Measurements from ENCODE around the gene CCL21. TPM values are rescaled to one million over a fixed set of nuclear protein-coding genes. Genes with fewer than 3 reads are reported as not detected.
"Not testable (repeated sequence)": the region's sequence is repeated elsewhere in the genome, so short reads cannot be mapped to it uniquely, and the experiment has no call there.

The CCL21 gene, protein sequence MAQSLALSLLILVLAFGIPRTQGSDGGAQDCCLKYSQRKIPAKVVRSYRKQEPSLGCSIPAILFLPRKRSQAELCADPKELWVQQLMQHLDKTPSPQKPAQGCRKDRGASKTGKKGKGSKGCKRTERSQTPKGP
- total RNA-seq (100 to 1,000 TPM in 1 of 9 donors, 10 to 100 TPM in 7, 1 to 10 TPM in 1; 2.2 to 295 (median 31.6) TPM), polyA plus RNA-seq (100 to 1,000 TPM in 1 of 3 donors, 10 to 100 TPM in 2; 32.3 to 152 (median 33.7) TPM)
- long read RNA-seq, donor 1, partial matches to known transcripts = 0 of 1 reads
- long read RNA-seq, donor 1, other reads (novel, unspliced or antisense) = 0 of 1 reads
- long read RNA-seq, donor 2 = 0 reads
- long read RNA-seq, donor 3 = 0 reads
- long read RNA-seq, donor 4, transcript CCL21-201 (4 exons, 852 nt) = major isoform, 10 of 10 reads
- long read RNA-seq, donor 4, partial matches to known transcripts = 0 of 10 reads
- long read RNA-seq, donor 4, other reads (novel, unspliced or antisense) = 0 of 10 reads
- long read RNA-seq, donor 5, transcript CCL21-201 (4 exons, 852 nt) = major isoform, 5 of 6 reads
- long read RNA-seq, donor 5, partial matches to known transcripts = 1 of 6 reads
- long read RNA-seq, donor 5, other reads (novel, unspliced or antisense) = 0 of 6 reads
- long read RNA-seq, donor 6, transcript CCL21-201 (4 exons, 852 nt) = major isoform, 12 of 15 reads
- long read RNA-seq, donor 6, partial matches to known transcripts = 2 of 15 reads
- long read RNA-seq, donor 6, other reads (novel, unspliced or antisense) = 1 of 15 reads
- long read RNA-seq, donor 7, partial matches to known transcripts = 0 of 4 reads
- long read RNA-seq, donor 7, other reads (novel, unspliced or antisense) = 0 of 4 reads
- long read RNA-seq, donor 8, partial matches to known transcripts = 0 of 3 reads
- long read RNA-seq, donor 8, other reads (novel, unspliced or antisense) = 0 of 3 reads
- long read RNA-seq, donor 9, partial matches to known transcripts = 0 of 1 reads
- long read RNA-seq, donor 9, other reads (novel, unspliced or antisense) = 0 of 1 reads
- long read RNA-seq, donor 10, transcript CCL21-201 (4 exons, 852 nt) = major isoform, 6 of 7 reads
- long read RNA-seq, donor 10, partial matches to known transcripts = 0 of 7 reads
- long read RNA-seq, donor 10, other reads (novel, unspliced or antisense) = 0 of 7 reads

GRCh38 chr9:34710023-34710422, at the start of gene CCL21:
Gene CCL21, minus strand, starts transcription at chr9:34710136. Its CDS starts 70 bp downstream, at chr9:34710066.
- no peak for TF ChIP-seq CTCF (IDR thresholded peaks at IDR 0.05)
- TF ChIP-seq POLR2A (IDR thresholded peaks at IDR 0.05) = no peak
- H3K9me3 ChIP-seq (replicated peaks in 1 of 3) = no peaks in the 10 kb centered on the region
- H3K27me3 ChIP-seq = no peaks in the 10 kb centered on the region
- no peaks in the 10 kb centered on the region for H3K4me1 ChIP-seq (replicated peaks in 1 of 2)
- peak within 1 kb of the TSS in 2 of 5 donors; percentile 28 to 56 for H3K27ac ChIP-seq
- no peaks in the 10 kb centered on the region for H3K36me3 ChIP-seq (replicated peaks in 1 of 2)
- 56 to 67% (median 62%) methylated on average over 2 of the region's 2 CpGs for WGBS, 4 donors
- DNase-seq = peak in 6 of 7 donors; percentile 32 to 78 (median 49)
- intact Hi-C loops (cut with DNase I) = no loop called here
- H3K4me3 ChIP-seq = no peak within 1 kb of the TSS

DNA sequence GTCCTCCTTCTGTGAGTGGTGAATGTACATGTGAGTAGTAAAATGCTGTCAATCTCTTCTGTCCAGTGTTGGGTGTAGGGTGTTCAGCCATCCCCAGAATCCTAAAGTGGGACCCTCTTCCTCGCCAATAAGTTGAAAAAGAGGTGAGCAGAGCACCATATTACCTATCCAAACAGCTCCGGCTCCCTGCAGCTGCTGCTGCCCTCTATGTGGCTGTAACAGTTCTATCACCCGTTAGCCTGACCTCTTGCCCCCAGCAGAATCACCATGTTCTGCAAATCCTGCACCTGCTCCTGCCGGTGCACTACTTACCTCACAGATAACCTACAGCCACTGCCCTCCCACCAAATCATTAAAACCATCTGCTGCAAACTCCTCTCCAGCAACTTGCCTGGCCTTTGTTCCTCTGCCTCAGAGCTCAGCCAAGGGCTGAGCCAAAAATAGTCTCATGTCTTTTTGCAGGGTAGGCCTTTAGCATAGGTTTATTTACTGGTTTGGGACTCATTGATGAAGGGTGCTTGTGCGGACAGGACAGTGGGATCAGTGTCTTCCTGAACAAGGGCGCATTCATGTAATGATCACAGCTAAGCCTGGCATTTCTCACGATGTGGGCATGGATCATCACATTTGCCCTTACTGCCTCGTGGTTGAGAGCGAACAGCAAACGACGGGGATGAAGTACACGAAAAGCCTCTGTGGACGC, 49.6 kb upstream of the CCL21 start:
- intact Hi-C loops (cut with DNase I) = no loop called here
- Histone ChIP-seq H3K4me3 (no peak overlapping the region), H3K9me3 (replicated peaks in 1 of 3) (no peaks in the 10 kb centered on the region), H3K4me1 (replicated peaks in 1 of 2) (no peaks in the 10 kb centered on the region), H3K36me3 (replicated peaks in 1 of 2) (no peaks in the 10 kb centered on the region), H3K27ac (no peak overlapping the region), H3K27me3 (peaks cover 3% of the 10 kb centered on the region)
- WGBS, 4 donors = 73 to 86% (median 77%) methylated on average over 13 of the region's 13 CpGs
- DNase-seq = no peak
- TF ChIP-seq POLR2A (IDR thresholded peaks at IDR 0.05) = no peak
- no peak for TF ChIP-seq CTCF (IDR thresholded peaks at IDR 0.05)

DNA sequence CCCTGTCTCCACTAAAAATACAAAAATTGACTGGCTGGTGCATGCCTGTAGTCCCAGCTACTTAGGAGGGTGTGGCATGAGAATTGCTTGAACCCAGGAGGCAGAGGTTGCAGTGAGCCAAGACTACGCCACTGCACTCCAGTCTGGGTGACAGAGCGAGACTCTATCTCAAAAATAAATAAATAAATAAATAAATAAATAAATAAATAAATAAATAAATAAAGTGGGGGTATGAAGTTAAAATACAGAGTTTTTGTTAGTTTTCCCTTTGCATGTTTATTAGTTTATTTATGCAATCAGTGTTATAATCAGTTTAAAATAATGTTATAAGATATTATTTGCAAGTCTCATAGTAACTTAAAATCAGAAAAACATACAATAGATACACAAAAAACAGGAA, 40.4 kb upstream of the CCL21 start:
- H3K27ac ChIP-seq; H3K36me3 ChIP-seq (replicated peaks in 1 of 2); intact Hi-C loops (cut with DNase I); H3K27me3 ChIP-seq; H3K4me1 ChIP-seq (replicated peaks in 1 of 2); DNase-seq; H3K4me3 ChIP-seq; H3K9me3 ChIP-seq (replicated peaks in 1 of 3): not testable (repeated sequence)
- WGBS, 4 donors = 43 to 96% (median 49%) methylated on average over 2 of the region's 2 CpGs

DNA sequence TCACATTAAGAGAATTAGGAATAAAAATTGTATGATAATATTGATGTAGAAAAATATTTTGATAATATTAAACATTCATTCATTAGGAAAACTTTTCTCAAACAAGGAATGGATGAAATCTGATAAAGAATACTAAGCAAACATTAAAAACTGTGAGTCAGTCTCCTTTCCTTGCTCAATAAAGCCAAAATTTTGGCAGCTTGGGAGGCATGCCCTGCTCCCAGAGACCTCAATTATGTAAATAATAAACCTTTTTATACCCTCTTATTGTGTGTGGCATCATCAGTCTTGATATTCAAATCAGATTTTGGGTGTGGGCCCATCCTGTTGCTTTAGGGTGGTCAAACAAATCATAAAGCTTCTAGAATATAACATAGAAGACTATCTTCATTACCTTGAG, 36.6 kb upstream of the CCL21 start:
- H3K36me3 ChIP-seq (replicated peaks in 1 of 2) = no peaks in the 10 kb centered on the region
- TF ChIP-seq POLR2A (IDR thresholded peaks at IDR 0.05) = no peak
- no peak for TF ChIP-seq CTCF (IDR thresholded peaks at IDR 0.05)
- no peaks in the 10 kb centered on the region for H3K9me3 ChIP-seq (replicated peaks in 1 of 3)
- no peak for DNase-seq
- H3K4me1 ChIP-seq (replicated peaks in 1 of 2) = peaks cover 0 to 12% of the 10 kb centered on the region in 2 donors
- H3K4me3 ChIP-seq = no peak overlapping the region
- H3K27ac ChIP-seq = no peak overlapping the region
- no peaks in the 10 kb centered on the region for H3K27me3 ChIP-seq
- intact Hi-C loops (cut with DNase I) = no loop called here

All from adrenal gland (tissue), 19 donors.